ENCODE data around the gene KDM7A. TPM values are rescaled to one million over a fixed set of nuclear protein-coding genes. Genes with fewer than 3 reads are reported as not detected.
A peak's percentile ranks its signal among the peaks of the same experiment; 100 is the strongest.

Gene KDM7A
- total RNA-seq, 4 donors from 2014 or later = 11.1 to 29.8 (median 20.7) TPM

GRCh38 chr7:140195859-140196258, 19.1 kb upstream of the KDM7A start:
- Histone ChIP-seq H3K36me3 (no peaks in the 10 kb centered on the region), H3K4me1 (no peaks in the 10 kb centered on the region), H3K4me3 (replicated peaks in 1 of 3) (no peak overlapping the region), H3K27ac (peak overlapping the region in 1 of 3 donors; percentile 48), H3K27me3 (no peaks in the 10 kb centered on the region), H3K9me3 (no peaks in the 10 kb centered on the region)
- WGBS, 2 donors = 90 to 98% methylated on average over 1 of the region's 1 CpG
- TF ChIP-seq CTCF (IDR thresholded peaks at IDR 0.05) (no peak), POLR2A (IDR thresholded peaks at IDR 0.05) (no peak)
- no peak for DNase-seq
- intact Hi-C loops (cut with DNase I) = no loop called here

GRCh38 chr7:140192620-140193019, 15.8 kb upstream of the KDM7A start:
- Histone ChIP-seq H3K4me1 (no peaks in the 10 kb centered on the region), H3K4me3 (replicated peaks in 1 of 3) (no peak overlapping the region), H3K9me3 (no peaks in the 10 kb centered on the region), H3K27ac (no peak overlapping the region), H3K27me3 (no peaks in the 10 kb centered on the region), H3K36me3 (no peaks in the 10 kb centered on the region)
- TF ChIP-seq POLR2A (IDR thresholded peaks at IDR 0.05) = no peak
- TF ChIP-seq CTCF (IDR thresholded peaks at IDR 0.05) = no peak
- intact Hi-C loops (cut with DNase I) = no loop called here
- peak in 1 of 2 donors; percentile 37 for DNase-seq

- intact Hi-C loops (cut with DNase I) = no loop called here
- no peaks in the 10 kb centered on the region for H3K27me3 ChIP-seq
Observed at GRCh38 chr7:140192176-140192575, 15.4 kb upstream of the KDM7A start.

GRCh38 chr7:140190588-140190987, 13.8 kb upstream of the KDM7A start:
- TF ChIP-seq POLR2A (IDR thresholded peaks at IDR 0.05) = no peak
- TF ChIP-seq CTCF (IDR thresholded peaks at IDR 0.05) = no peak
- intact Hi-C loops (cut with DNase I) = no loop called here
- Histone ChIP-seq H3K36me3 (no peaks in the 10 kb centered on the region), H3K4me1 (no peaks in the 10 kb centered on the region), H3K27me3 (no peaks in the 10 kb centered on the region), H3K27ac (no peak overlapping the region), H3K4me3 (replicated peaks in 1 of 3) (no peak overlapping the region), H3K9me3 (no peaks in the 10 kb centered on the region)
- no peak for DNase-seq

More at GRCh38 chr7:140192176-140192575, 15.4 kb upstream of the KDM7A start:
- Histone ChIP-seq H3K27ac (no peak overlapping the region), H3K4me1 (no peaks in the 10 kb centered on the region), H3K9me3 (no peaks in the 10 kb centered on the region), H3K4me3 (replicated peaks in 1 of 3) (no peak overlapping the region), H3K36me3 (no peaks in the 10 kb centered on the region)
- TF ChIP-seq POLR2A (IDR thresholded peaks at IDR 0.05) = no peak
- WGBS, 2 donors = 70 to 84% methylated on average over 3 of the region's 3 CpGs
- DNase-seq = no peak

- intact Hi-C loops (cut with DNase I) = no loop called here
- TF ChIP-seq POLR2A (IDR thresholded peaks at IDR 0.05) = no peak
- no peak for TF ChIP-seq CTCF (IDR thresholded peaks at IDR 0.05)
Observed at GRCh38 chr7:140189917-140190316, 13.1 kb upstream of the KDM7A start.

GRCh38 chr7:140182917-140183316, 6.1 kb upstream of the KDM7A start:
- Histone ChIP-seq H3K27me3 (no peaks in the 10 kb centered on the region), H3K9me3 (no peaks in the 10 kb centered on the region), H3K36me3 (no peaks in the 10 kb centered on the region), H3K27ac (no peak overlapping the region), H3K4me3 (replicated peaks in 1 of 3) (no peak overlapping the region), H3K4me1 (peaks cover 1 to 2% of the 10 kb centered on the region in 2 donors)
- WGBS, 2 donors = 80 to 84% methylated on average over 4 of the region's 4 CpGs
- TF ChIP-seq POLR2A (IDR thresholded peaks at IDR 0.05) = no peak
- no peak for TF ChIP-seq CTCF (IDR thresholded peaks at IDR 0.05)
- intact Hi-C loops (cut with DNase I) = no loop called here
- no peak for DNase-seq

More at GRCh38 chr7:140189917-140190316, 13.1 kb upstream of the KDM7A start:
- H3K4me3 ChIP-seq (replicated peaks in 1 of 3) = no peak overlapping the region
- no peaks in the 10 kb centered on the region for H3K4me1 ChIP-seq
- H3K27ac ChIP-seq = no peak overlapping the region
- 98 to 100% methylated on average over 2 of the region's 2 CpGs for WGBS, 2 donors
- H3K27me3 ChIP-seq = no peaks in the 10 kb centered on the region
- no peak for DNase-seq
- H3K36me3 ChIP-seq = no peaks in the 10 kb centered on the region
- H3K9me3 ChIP-seq = no peaks in the 10 kb centered on the region
